ENCODE measurements around the gene TRAPPC3L. TPM values are rescaled to one million over a fixed set of nuclear protein-coding genes. Genes with fewer than 3 reads are reported as not detected.

TRAPPC3L gene
- total and polyA plus RNA-seq, 2 of the 13 experiments (the other 11 are each of a cell fraction or from before 2014, with no cell fraction given): not detected

GRCh38 chr6:116553451-116553850 is 8.0 kb upstream of the TRAPPC3L start, which contains the start of gene CALHM4:
CALHM4 (plus strand) TSS chr6:116553751; CDS start chr6:116553794, 43 bp downstream.
- Histone ChIP-seq H4K20me1 (ENCODE audit: insufficient read depth, low read length) (no peaks in the 10 kb centered on the region), H3K79me2 (ENCODE audit: insufficient read depth, low read length) (no peaks in the 10 kb centered on the region), H3K4me1 (ENCODE audit: insufficient read depth, low read length) (peaks cover 17% of the 10 kb centered on the region), H3K27ac (ENCODE audit: extremely low read length, insufficient read depth, low read length) (no peak within 1 kb of the TSS), H3K4me3 (replicated peaks in 1 of 3; ENCODE audit: insufficient read depth in 1 of 3, low read depth in 2 of 3, low read length in 3 of 3) (no peak within 1 kb of the TSS), H3K36me3 (replicated peaks in 1 of 2; ENCODE audit: control insufficient read depth in 1 of 2, insufficient read depth in 2 of 2, low read length in 2 of 2) (no peaks in the 10 kb centered on the region), H3K4me2 (ENCODE audit: low read depth, low read length) (no peak within 1 kb of the TSS), H3K27me3 (ENCODE audit: control insufficient read depth in 1 of 2, insufficient read depth in 2 of 2, low read length in 2 of 2) (peaks cover 0 to 5% of the 10 kb centered on the region in 2 experiments; a peak in 2 of 5 replicates), H3K9ac (ENCODE audit: insufficient read depth, low read depth, low read length) (no peak within 1 kb of the TSS), H2AFZ (ENCODE audit: low read length) (no peak within 1 kb of the TSS), H3K9me3 (ENCODE audit: low read length) (no peaks in the 10 kb centered on the region)
- in situ Hi-C loops (cut with HindIII; ENCODE audit: extremely low pct_ligation_motif_present, low pct_unique_long_range_greater_than_20kb) (no loop called here), intact Hi-C loops (cut with micrococcal nuclease; ENCODE audit: unreplicated experiment) (no loop called here)
- POLR2A ChIA-PET: interaction anchor here (0.8 kb wide), 1 partner anchor 18 kb away, joined by 3 read pairs; the partner anchor contains the start of gene RWDD1
- DNase-seq (ENCODE audit: low spot score) (no peak), ATAC-seq (no peak), FAIRE-seq (no peak)
- CTCF ChIA-PET (ENCODE audit: low intra/inter-chr PET ratio, low total read pairs): no interaction called here
- TF ChIP-seq TARDBP (CRISPR knock-in tag; IDR thresholded peaks at IDR 0.05) (no peak), ZNF510 (CRISPR knock-in tag; IDR thresholded peaks at IDR 0.05; ENCODE audit: low read depth) (no peak), E2F2 (CRISPR knock-in tag; IDR thresholded peaks at IDR 0.05; ENCODE audit: borderline replicate concordance) (no peak), YY1 (IDR thresholded peaks at IDR 0.05; ENCODE audit: insufficient read depth, insufficient replicate concordance, low read depth, low read length) (no peak), CREM (IDR thresholded peaks at IDR 0.05) (no peak), CREM (CRISPR knock-in tag; IDR thresholded peaks at IDR 0.05) (no peak), RCOR2 (CRISPR knock-in tag; IDR thresholded peaks at IDR 0.05) (no peak), HIVEP1 (CRISPR knock-in tag; IDR thresholded peaks at IDR 0.05) (no peak), ZFP82 (CRISPR knock-in tag; IDR thresholded peaks at IDR 0.05; ENCODE audit: borderline replicate concordance) (no peak), GABPB1 (CRISPR knock-in tag; IDR thresholded peaks at IDR 0.05) (no peak), ZNF572 (CRISPR knock-in tag; IDR thresholded peaks at IDR 0.05) (no peak), ZNF740 (CRISPR knock-in tag; IDR thresholded peaks at IDR 0.05) (no peak), ZFYVE20 (CRISPR knock-in tag; IDR thresholded peaks at IDR 0.05; ENCODE audit: borderline replicate concordance, low read depth) (no peak), CHCHD3 (CRISPR knock-in tag; IDR thresholded peaks at IDR 0.05) (no peak), ZBTB10 (CRISPR knock-in tag; IDR thresholded peaks at IDR 0.05; ENCODE audit: borderline replicate concordance) (no peak), CC2D1A (CRISPR knock-in tag; IDR thresholded peaks at IDR 0.05) (no peak), SAFB2 (CRISPR knock-in tag; IDR thresholded peaks at IDR 0.05; ENCODE audit: borderline replicate concordance, low read depth) (no peak), ZNF468 (CRISPR knock-in tag; IDR thresholded peaks at IDR 0.05) (no peak)
- no TSS peak for BruUV-seq (replicated peaks)

All from HepG2 (cell line).